Thyroid gland (tissue), 4 donors: ENCODE data around the gene LAMB1. TPM values are rescaled to one million over a fixed set of nuclear protein-coding genes. Genes with fewer than 3 reads are reported as not detected.

Source experiments
- DNase-seq, 2 donors: peaks; one replicate each; pipeline ENCODE4 v3.0.0-alpha.2; 2019
- H3K27ac ChIP-seq, 3 donors: fragments of 200-600 bp; sonication (generic); 1 replicate in 2 of 3; 2 replicates in 1 of 3; pipeline ENCODE4 v1.5.1; 2016 to 2019; ENCODE audit warnings: mild to moderate bottlenecking in 1 of 3, moderate library complexity in 1 of 3
- H3K27me3 ChIP-seq: fragments of 200-600 bp; sonication (generic); one replicate; pipeline ENCODE4 v1.5.1; 2019
- H3K36me3 ChIP-seq, 2 donors: fragments of 200-600 bp; sonication (generic); one replicate each; pipeline ENCODE4 v1.5.1; 2016 to 2019
- H3K4me1 ChIP-seq, 2 donors: fragments of 200-600 bp; sonication (generic); one replicate each; pipeline ENCODE4 v1.5.1; 2017 to 2019
- H3K4me3 ChIP-seq, 3 donors: fragments of 200-600 bp; sonication (generic); replicated peaks in 1 of 3; 1 replicate in 2 of 3; 2 replicates in 1 of 3; pipeline ENCODE4 v1.5.1; 2016; ENCODE audit warnings: mild to moderate bottlenecking in 1 of 3
- H3K9me3 ChIP-seq: fragments of 200-600 bp; sonication (generic); one replicate; pipeline ENCODE4 v1.5.1; 2017
- CTCF ChIP-seq, 6 experiments: fragments of 200-600 bp in 3 of 6; fragments of 450-650 bp in 3 of 6; sonication (generic) in 3 of 6; IDR thresholded peaks; one replicate each; pipeline ENCODE4 v1.5.1; 2016 to 2019; ENCODE audit warnings: antibody characterized with exemption in 6 of 6, mild to moderate bottlenecking in 2 of 6, inconsistent platforms in 1 of 6, moderate library complexity in 1 of 6
- POLR2A ChIP-seq, 2 donors: fragments of 450-650 bp; IDR thresholded peaks; one replicate each; pipeline ENCODE4 v1.6.1; 2017; ENCODE audit warnings: antibody characterized with exemption in 2 of 2, mild to moderate bottlenecking in 2 of 2, moderate library complexity in 1 of 2
- WGBS, 2 donors: methylation state at CpG; one replicate each; pipeline ENCODE4 v1.1.5; 2017; 5-methylcytosine and 5-hydroxymethylcytosine counted together
- intact Hi-C: fragments of 100-400 bp; cut with DNase I; formaldehyde crosslinking; loops from one replicate; pipeline ENCODE4 v1.15.1; 2023
- total RNA-seq, 4 donors: library from RNA; depleted of rRNA; stranded (reverse); fragments of >200 nt; gene quantifications; one replicate each; pipeline ENCODE4 v1.2.3, GENCODE V29; 2016

Gene LAMB1
- total RNA-seq, 4 donors from 2014 or later = 103 to 112 (median 106) TPM

- no peak overlapping the region for H3K27ac ChIP-seq
- DNase-seq = no peak
Measured at GRCh38 chr7:107964510-107964909, 38.5 kb downstream of the LAMB1 start.

GRCh38 chr7:107962817-107963216, 40.1 kb downstream of the LAMB1 start:
- peaks cover 36 to 44% of the 10 kb centered on the region in 2 donors for H3K36me3 ChIP-seq

More at GRCh38 chr7:107964510-107964909, 38.5 kb downstream of the LAMB1 start:
- Histone ChIP-seq H3K4me1 (no peaks in the 10 kb centered on the region), H3K4me3 (no peak overlapping the region), H3K9me3 (no peaks in the 10 kb centered on the region), H3K36me3 (peaks cover 29 to 33% of the 10 kb centered on the region in 2 donors), H3K27me3 (no peaks in the 10 kb centered on the region)
- intact Hi-C loops = no loop called here
- WGBS, 2 donors = 90 to 94% methylated on average over 11 of the region's 11 CpGs
- TF ChIP-seq CTCF (IDR thresholded peaks at IDR 0.05) (no peak), POLR2A (IDR thresholded peaks at IDR 0.05) (no peak)

GRCh38 chr7:107961405-107961804, 41.6 kb downstream of the LAMB1 start:
- no peak overlapping the region for H3K27ac ChIP-seq
- DNase-seq = no peak
- intact Hi-C loops = no loop called here
- TF ChIP-seq CTCF (IDR thresholded peaks at IDR 0.05) = no peak
- no peak for TF ChIP-seq POLR2A (IDR thresholded peaks at IDR 0.05)
- no peak overlapping the region for H3K4me3 ChIP-seq
- H3K9me3 ChIP-seq = no peaks in the 10 kb centered on the region
- peaks cover 0 to 4% of the 10 kb centered on the region in 2 donors for H3K4me1 ChIP-seq
- H3K27me3 ChIP-seq = no peaks in the 10 kb centered on the region
- WGBS, 2 donors = 80 to 82% methylated on average over 9 of the region's 9 CpGs
- peaks cover 36 to 48% of the 10 kb centered on the region in 2 donors for H3K36me3 ChIP-seq

More at GRCh38 chr7:107962817-107963216, 40.1 kb downstream of the LAMB1 start:
- Histone ChIP-seq H3K27ac (no peak overlapping the region), H3K9me3 (no peaks in the 10 kb centered on the region), H3K4me1 (peaks cover 0 to 4% of the 10 kb centered on the region in 2 donors), H3K27me3 (no peaks in the 10 kb centered on the region), H3K4me3 (no peak overlapping the region)
- intact Hi-C loops = no loop called here
- TF ChIP-seq CTCF (IDR thresholded peaks at IDR 0.05) (no peak), POLR2A (IDR thresholded peaks at IDR 0.05) (no peak)
- WGBS, 2 donors = 96% methylated on average over 9 of the region's 9 CpGs
- no peak for DNase-seq

GRCh38 chr7:107960272-107960671, 42.7 kb downstream of the LAMB1 start:
- no peak for DNase-seq
- Histone ChIP-seq H3K4me1 (peaks cover 0 to 4% of the 10 kb centered on the region in 2 donors), H3K4me3 (no peak overlapping the region), H3K9me3 (no peaks in the 10 kb centered on the region), H3K27ac (no peak overlapping the region), H3K36me3 (peaks cover 36 to 51% of the 10 kb centered on the region in 2 donors), H3K27me3 (no peaks in the 10 kb centered on the region)
- TF ChIP-seq CTCF (IDR thresholded peaks at IDR 0.05) (no peak), POLR2A (IDR thresholded peaks at IDR 0.05) (no peak)
- WGBS, 2 donors = 93 to 95% methylated on average over 5 of the region's 5 CpGs
- intact Hi-C loops = no loop called here

GRCh38 chr7:107959527-107959898, 43.4 kb downstream of the LAMB1 start:
- no peak overlapping the region for H3K27ac ChIP-seq
- H3K4me3 ChIP-seq = no peak overlapping the region
- no peak for DNase-seq
- H3K4me1 ChIP-seq = peaks cover 0 to 4% of the 10 kb centered on the region in 2 donors
- WGBS, 2 donors = 90 to 97% methylated on average over 10 of the region's 10 CpGs
- H3K9me3 ChIP-seq = no peaks in the 10 kb centered on the region
- no peaks in the 10 kb centered on the region for H3K27me3 ChIP-seq
- intact Hi-C loops = no loop called here
- TF ChIP-seq POLR2A (IDR thresholded peaks at IDR 0.05) (no peak), CTCF (IDR thresholded peaks at IDR 0.05) (no peak)
- peaks cover 36 to 55% of the 10 kb centered on the region in 2 donors for H3K36me3 ChIP-seq
